HEK293T (cell line): ENCODE data around the gene INPP5E.

Experiments
- CTCF ChIA-PET: fragments of 350-600 bp; formaldehyde crosslinking; extraction: SDS; loops from one replicate; lab custom pipeline; 2021; ENCODE audit warnings: antibody characterized with exemption, inconsistent platforms; lab: Yijun Ruan, JAX
- POLR2A ChIA-PET: fragments of 350-600 bp; formaldehyde crosslinking; extraction: SDS; loops from one replicate; lab custom pipeline; 2020; ENCODE audit warnings: antibody characterized with exemption, inconsistent platforms; lab: Yijun Ruan, JAX
- DNase-seq: peaks from one replicate; pipeline ENCODE4 v3.0.0; 2012; ENCODE audit warnings: mixed read lengths; ENCODE audit errors: extremely low spot score
- ARNT ChIP-seq: fragments of 450-650 bp; IDR thresholded peaks from 2 replicates; pipeline ENCODE4 v1.6.1; 2017; ENCODE audit warnings: mild to moderate bottlenecking
- BHLHE40 ChIP-seq: fragments of 450-650 bp; IDR thresholded peaks from 2 replicates; pipeline ENCODE4 v1.6.1; 2016; ENCODE audit warnings: mild to moderate bottlenecking, moderate library complexity, borderline replicate concordance
- CTBP1 ChIP-seq: fragments of 450-650 bp; IDR thresholded peaks from 2 replicates; pipeline ENCODE4 v1.6.1; 2016; ENCODE audit warnings: borderline replicate concordance
- ELF4 ChIP-seq: fragments of 450-650 bp; IDR thresholded peaks from 2 replicates; pipeline ENCODE4 v1.6.1; 2017; ENCODE audit warnings: antibody characterized with exemption
- FOXA1 ChIP-seq: fragments of 450-650 bp; IDR thresholded peaks from 2 replicates; pipeline ENCODE4 v1.6.1; 2016; ENCODE audit warnings: mild to moderate bottlenecking
- FOXK2 ChIP-seq: fragments of 450-650 bp; IDR thresholded peaks from 2 replicates; pipeline ENCODE4 v1.6.1; 2016; ENCODE audit warnings: mild to moderate bottlenecking
- FOXM1 ChIP-seq: fragments of 450-650 bp; IDR thresholded peaks from 2 replicates; pipeline ENCODE4 v1.6.1; 2017; ENCODE audit warnings: mild to moderate bottlenecking, borderline replicate concordance
- HDGF ChIP-seq: fragments of 450-650 bp; IDR thresholded peaks from 2 replicates; pipeline ENCODE4 v1.6.1; 2017; ENCODE audit warnings: antibody characterized with exemption, borderline replicate concordance
- L3MBTL2 ChIP-seq: fragments of 450-650 bp; conservative IDR thresholded peaks from 2 replicates; pipeline ENCODE4 v1.6.1; 2016; ENCODE audit warnings: mild to moderate bottlenecking
- LEF1 ChIP-seq: fragments of 450-650 bp; IDR thresholded peaks from 2 replicates; pipeline ENCODE4 v1.6.1; 2017; ENCODE audit warnings: mild to moderate bottlenecking, borderline replicate concordance
- NFRKB ChIP-seq: fragments of 450-650 bp; IDR thresholded peaks from 2 replicates; pipeline ENCODE4 v1.6.1; 2016; ENCODE audit warnings: mild to moderate bottlenecking, moderate library complexity
- SP1 ChIP-seq: fragments of 450-650 bp; IDR thresholded peaks from 2 replicates; pipeline ENCODE4 v1.6.1; 2017
- SUZ12 ChIP-seq: fragments of 450-650 bp; IDR thresholded peaks from 2 replicates; pipeline ENCODE4 v1.6.1; 2016; ENCODE audit warnings: mild to moderate bottlenecking
- TARDBP ChIP-seq: fragments of 450-650 bp; IDR thresholded peaks from 2 replicates; pipeline ENCODE4 v1.6.1; 2016
- ZNF384 ChIP-seq: fragments of 450-650 bp; IDR thresholded peaks from 2 replicates; pipeline ENCODE4 v1.6.1; 2016
- TF ChIP-seq, protein P1 (sequence below): fragments of 450-650 bp; IDR thresholded peaks from 2 replicates; pipeline ENCODE4 v1.6.1; 2016

Gene INPP5E

DNA sequence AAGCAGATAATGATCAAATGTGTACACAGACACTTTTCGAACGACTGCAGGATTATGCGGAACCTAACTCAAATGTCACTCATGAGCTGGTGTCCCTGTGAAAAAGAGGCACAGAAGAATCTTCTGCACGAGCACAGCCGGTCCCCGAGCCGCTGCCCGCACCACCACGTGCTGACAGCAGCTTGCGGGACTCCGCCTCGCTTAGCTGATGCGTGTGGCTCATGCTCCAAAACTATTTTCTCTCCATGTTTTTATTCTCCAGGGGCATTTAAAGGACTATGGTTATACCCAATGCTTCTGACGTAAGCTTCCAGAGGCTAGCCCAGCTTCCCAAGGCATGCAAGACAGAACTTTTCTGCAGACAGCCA lies 33.7 kb upstream of the INPP5E start:
- ChIA-PET CTCF (no interaction called here), POLR2A (no interaction called here)
- no peak for DNase-seq
- no peak for TF ChIP-seq FOXK2
- TF ChIP-seq FOXA1 = no peak
- no peak for TF ChIP-seq L3MBTL2
- no peak for TF ChIP-seq HDGF
- no peak for TF ChIP-seq SP1

DNA sequence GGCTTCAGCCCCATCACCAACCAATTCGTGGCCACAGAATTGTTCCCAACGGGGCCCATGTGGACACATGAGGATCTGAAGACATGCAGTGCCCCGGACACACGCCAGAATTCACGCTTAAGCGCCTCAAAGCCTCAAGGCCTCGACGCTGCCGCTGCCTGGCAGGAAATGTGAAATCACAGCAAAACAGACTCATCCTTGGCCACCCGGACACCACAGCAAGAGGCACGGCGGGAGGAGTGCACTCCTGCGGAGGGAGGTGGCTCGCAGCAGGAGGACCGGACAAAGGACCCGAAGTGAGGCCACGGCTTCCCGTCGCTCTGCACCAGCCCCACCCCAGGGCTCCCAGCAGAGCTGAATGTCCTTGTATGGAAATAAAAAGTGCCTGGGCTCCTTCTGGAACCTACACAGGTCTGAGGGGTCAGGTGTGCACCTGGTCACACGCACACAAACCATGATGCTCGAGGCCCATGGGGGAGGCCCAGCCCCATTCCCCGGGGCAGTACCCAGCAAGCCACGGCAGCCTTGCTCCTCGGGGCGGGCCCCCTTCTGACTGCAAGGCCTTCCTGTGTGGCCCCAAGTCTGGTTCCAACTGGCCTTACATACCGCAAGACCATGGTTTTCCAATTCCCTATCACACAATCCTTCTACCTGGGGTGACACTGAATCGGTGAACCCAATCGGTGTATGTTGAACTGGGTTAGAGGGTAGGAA lies 33.2 kb upstream of the INPP5E start:
- ChIA-PET POLR2A (interaction anchor here (1.0 kb wide), 1 partner anchor 11 kb away, joined by 3 read pairs; no protein-coding TSS in a partner anchor), CTCF (no interaction called here)
- TF ChIP-seq HDGF (no peak), FOXA1 (no peak), ELF4 (no peak), TARDBP (no peak), LEF1 (no peak), CTBP1 (no peak), SP1 (no peak), FOXK2 (no peak), ARNT (no peak), SUZ12 (no peak)
- TF ChIP-seq, protein P1, sequence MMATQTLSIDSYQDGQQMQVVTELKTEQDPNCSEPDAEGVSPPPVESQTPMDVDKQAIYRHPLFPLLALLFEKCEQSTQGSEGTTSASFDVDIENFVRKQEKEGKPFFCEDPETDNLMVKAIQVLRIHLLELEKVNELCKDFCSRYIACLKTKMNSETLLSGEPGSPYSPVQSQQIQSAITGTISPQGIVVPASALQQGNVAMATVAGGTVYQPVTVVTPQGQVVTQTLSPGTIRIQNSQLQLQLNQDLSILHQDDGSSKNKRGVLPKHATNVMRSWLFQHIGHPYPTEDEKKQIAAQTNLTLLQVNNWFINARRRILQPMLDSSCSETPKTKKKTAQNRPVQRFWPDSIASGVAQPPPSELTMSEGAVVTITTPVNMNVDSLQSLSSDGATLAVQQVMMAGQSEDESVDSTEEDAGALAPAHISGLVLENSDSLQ = no peak
- DNase-seq = no peak

DNA sequence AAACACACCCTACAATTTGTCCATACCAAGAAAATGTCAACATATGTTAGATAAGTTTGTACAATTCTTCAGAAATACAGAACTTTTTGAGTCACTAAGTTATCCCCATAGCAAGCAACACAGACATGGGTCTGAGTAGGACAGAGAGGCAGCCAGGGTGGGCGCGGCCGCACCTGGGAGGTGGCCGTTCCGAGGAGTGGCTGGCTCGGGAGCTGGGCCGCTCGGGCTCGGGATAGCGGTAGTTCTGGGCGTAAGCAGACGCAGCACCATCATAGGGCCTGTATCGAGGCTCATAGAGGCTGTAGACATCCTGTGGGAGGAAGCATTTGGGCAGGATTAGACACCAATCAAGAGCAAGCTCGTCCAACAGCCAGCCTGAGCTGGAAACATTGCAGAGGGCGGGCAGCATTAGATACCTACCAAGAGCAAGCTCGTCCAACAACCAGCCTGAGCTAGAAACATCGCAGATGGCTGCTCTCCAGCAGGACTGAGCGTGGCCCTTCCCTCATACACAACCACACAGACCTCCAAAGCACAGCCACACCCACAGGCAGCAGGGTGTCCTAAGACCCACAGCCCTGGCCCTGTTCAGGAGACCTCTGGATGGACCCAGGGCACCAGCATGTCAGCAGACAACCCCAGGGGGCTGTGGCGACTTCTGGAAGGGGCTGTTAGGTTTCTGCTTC lies 32.3 kb upstream of the INPP5E start:
- CTCF ChIA-PET = no interaction called here
- no peak for DNase-seq
- TF ChIP-seq FOXK2 (no peak), FOXM1 (no peak), ZNF384 (no peak), FOXA1 (no peak), ARNT (no peak), SP1 (no peak), L3MBTL2 (no peak), TARDBP (no peak), CTBP1 (no peak), SUZ12 (no peak), BHLHE40 (no peak), ELF4 (no peak), HDGF (no peak), NFRKB (no peak), LEF1 (no peak)
- TF ChIP-seq, protein P1 = no peak
- POLR2A ChIA-PET = interaction anchor here (1.0 kb wide), 1 partner anchor 12 kb away, joined by 3 read pairs; no protein-coding TSS in a partner anchor

DNA sequence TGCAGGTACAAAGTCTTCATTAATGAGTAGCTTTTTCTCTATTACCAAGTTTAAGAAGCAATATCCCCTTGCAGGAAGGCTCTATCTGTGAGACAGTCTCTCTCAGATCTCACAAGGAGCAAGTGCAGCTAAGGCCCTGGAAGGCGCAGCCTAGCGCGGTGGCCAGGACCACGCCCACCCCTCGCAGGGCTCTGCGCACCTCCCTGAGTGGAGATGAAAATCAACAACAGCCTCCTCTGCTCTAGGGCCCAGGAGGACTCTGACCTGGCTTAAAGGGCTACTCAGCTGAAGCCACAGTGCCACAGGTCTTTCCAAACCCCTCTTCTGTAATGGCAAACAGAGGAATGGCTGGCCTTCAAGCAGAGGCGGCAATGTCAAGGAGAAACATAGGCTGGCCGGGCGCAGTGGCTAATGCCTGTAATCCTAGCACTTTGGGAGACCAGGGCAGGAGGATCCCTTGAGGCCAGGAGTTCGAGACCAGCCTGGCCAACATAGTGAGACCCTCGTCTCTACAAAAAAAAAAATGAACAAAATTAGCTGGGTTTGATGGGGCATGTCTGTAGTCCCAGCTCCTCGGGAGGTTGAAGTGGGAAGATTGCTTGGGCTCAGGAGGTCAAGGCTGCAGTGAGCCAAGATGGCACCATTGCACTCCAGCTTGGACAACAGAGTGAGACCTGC lies 31.3 kb upstream of the INPP5E start:
- TF ChIP-seq FOXM1 = no peak
- TF ChIP-seq FOXK2 = no peak
- no peak for TF ChIP-seq L3MBTL2
- no peak for TF ChIP-seq LEF1
- no peak for TF ChIP-seq SP1
- TF ChIP-seq BHLHE40 = no peak
- TF ChIP-seq TARDBP = no peak
- no peak for TF ChIP-seq CTBP1
- TF ChIP-seq SUZ12 = no peak
- no peak for TF ChIP-seq ZNF384
- TF ChIP-seq ELF4 = no peak
- no peak for TF ChIP-seq ARNT
- no peak for TF ChIP-seq HDGF
- TF ChIP-seq FOXA1 = no peak
- TF ChIP-seq, protein P1 = no peak
- TF ChIP-seq NFRKB = no peak
- no peak for DNase-seq
- CTCF ChIA-PET = no interaction called here
- POLR2A ChIA-PET = no interaction called here

DNA sequence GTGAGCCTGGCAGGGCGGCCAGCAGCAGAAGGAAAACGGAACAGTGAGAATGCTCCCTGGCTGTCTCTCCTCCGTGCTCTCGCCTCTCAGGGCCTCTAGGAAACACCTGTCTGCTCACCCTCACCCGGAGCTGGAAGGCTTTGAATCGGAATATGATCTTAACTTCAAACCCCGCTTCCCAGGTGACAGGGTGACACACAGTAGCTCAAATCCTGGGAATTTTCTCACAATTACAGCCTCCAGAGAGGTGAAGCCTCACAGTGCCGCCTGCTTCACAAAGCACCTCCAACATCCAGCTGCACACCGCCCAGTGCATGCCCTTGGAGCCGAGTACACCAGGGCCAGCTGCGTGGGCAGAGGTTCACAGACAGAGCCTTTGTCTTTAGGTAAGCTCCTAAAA lies 30.7 kb upstream of the INPP5E start:
- no peak for DNase-seq
- CTCF ChIA-PET = interaction anchor here (0.6 kb wide), 1 partner anchor 161 kb away, joined by 3 read pairs; no protein-coding TSS in a partner anchor
- no peak for TF ChIP-seq L3MBTL2
- no peak for TF ChIP-seq FOXM1
- TF ChIP-seq ZNF384 = no peak
- no peak for TF ChIP-seq TARDBP
- TF ChIP-seq LEF1 = no peak
- no peak for TF ChIP-seq ELF4
- no peak for TF ChIP-seq ARNT
- TF ChIP-seq SUZ12 = no peak
- no peak for TF ChIP-seq FOXK2
- TF ChIP-seq HDGF = no peak
- TF ChIP-seq CTBP1 = no peak
- TF ChIP-seq FOXA1 = no peak
- TF ChIP-seq, protein P1 = no peak
- no peak for TF ChIP-seq SP1
- TF ChIP-seq NFRKB = no peak
- TF ChIP-seq BHLHE40 = no peak
- POLR2A ChIA-PET = no interaction called here
